DMS 273 (cell line): ENCODE measurements around the gene WDR88.
A peak's percentile ranks its signal among the peaks of the same experiment; 100 is the strongest.
"Not testable (repeated sequence)": the region's sequence is repeated elsewhere in the genome, so short reads cannot be mapped to it uniquely, and the experiment has no call there.

Experiments used
- DNase-seq: peaks from one replicate; lab custom pipeline; 2025; ENCODE audit not compliant: unreplicated experiment; lab: John Stamatoyannopoulos, UW

WDR88 gene

DNA sequence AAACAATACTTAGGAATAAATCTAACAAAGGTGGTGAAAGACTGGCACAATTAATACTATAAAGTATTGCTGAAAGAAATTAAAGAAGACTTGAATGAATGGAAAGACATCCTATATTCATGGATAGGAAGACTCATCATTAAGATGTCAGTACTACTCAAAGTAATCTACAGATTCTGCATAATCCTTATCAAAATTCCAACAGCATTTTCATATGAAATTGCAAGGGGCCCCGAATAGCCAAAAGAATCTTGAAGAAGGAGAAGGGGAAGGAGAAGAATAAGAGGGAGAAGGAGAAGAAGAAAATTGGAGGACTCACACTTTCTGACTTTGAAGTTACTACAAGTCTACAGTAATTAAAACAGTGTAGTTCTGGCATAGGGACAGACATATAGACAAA is 36.6 kb downstream of the WDR88 start:
- no peak for DNase-seq

DNA sequence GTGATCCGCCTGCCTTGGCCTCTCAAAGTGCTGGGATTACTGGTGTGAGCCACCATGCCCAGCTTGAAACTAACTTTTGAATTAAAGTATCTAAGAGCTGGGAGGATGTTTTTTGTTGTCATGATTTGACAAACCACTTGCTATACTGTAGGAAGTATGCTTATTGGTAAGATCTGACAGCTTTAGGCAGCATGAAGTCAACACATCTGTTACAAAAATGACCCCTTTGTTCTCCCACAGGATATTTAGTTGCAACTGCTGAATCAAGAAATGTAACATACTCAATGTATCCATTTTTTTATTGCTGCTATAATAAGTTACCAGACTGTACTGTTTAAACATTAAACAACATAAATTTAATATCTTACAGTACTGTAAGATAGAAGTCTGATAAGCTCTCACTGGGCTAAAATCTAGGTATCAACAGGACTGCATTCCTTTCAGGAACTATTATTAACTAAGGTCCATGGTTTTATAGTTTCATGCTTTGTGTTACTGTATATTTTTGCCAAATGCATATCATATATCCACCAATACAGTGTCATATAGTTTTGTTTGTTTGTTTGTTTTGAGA is 39.4 kb downstream of the WDR88 start:
- DNase-seq: no peak

DNA sequence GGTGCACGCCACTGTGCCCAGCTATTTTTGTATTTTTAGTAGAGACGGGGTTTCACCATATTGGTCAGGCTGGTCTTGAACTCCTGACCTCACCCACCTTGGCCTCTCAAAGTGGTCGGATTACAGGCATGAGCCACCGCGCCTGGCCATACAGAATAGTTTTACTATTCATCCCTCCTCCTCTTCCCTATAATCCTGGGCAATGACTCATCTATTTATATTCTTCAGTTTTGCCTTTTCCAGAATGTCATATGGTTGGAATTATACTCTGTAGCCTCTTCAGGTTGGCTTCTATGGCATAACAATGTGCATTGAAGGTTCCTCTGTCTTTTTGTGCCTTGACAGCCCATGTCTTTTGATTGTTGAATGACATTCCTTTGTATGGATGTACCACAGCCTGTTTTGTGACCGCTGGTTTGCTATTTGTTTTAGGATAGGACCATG is 40.0 kb downstream of the WDR88 start:
- DNase-seq: no peak

DNA sequence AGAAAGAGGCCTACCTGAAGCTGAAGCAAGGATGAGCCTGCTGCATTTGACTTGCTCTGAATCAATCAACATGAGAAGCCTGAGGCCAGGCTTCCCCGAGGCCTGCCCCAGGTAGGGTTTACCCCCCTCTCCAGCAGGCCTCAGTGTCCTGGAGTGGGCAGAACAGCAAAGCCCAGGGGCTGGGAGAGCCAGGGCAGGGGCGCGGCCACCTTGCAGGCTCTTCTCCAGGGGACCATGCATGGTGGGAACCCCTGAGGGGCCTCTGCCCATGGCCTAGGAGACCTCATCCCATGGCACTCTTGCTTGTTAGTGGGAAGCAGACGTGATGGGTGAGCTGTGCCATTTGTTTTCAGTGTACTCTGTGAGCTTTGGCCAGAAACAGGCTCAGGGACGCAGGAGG is 42.3 kb downstream of the WDR88 start:
- DNase-seq: no peak

DNA sequence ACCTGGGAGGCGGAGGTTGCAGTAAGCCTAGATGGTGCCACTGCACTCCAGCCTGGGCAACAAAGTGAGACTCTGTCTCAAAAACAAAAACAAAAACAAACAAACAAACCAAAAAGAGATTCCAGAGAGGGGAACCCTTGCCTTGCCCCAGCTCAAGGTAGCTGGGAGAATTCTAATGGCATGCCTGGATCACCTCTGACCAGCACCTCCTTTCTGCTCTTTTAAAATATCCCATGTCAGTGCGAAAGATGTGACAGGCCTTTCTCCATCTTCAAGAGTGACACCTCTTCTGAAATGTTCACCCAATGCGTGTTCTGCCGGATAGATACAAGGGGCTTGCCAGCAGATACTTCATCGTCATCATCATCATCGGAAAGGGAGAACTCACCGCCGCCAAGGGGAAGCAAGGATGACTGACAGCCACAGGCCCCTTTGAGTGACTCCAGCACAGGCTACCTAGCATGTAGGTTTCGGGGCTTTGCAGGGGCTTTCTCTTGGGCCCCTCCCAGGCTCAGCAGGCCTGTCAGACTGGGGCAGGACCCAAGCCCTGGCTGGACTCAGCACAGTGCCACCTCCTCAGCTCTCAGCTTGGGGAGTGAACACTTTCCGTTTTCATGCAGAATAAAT is 43.4 kb downstream of the WDR88 start:
- no peak for DNase-seq

DNA sequence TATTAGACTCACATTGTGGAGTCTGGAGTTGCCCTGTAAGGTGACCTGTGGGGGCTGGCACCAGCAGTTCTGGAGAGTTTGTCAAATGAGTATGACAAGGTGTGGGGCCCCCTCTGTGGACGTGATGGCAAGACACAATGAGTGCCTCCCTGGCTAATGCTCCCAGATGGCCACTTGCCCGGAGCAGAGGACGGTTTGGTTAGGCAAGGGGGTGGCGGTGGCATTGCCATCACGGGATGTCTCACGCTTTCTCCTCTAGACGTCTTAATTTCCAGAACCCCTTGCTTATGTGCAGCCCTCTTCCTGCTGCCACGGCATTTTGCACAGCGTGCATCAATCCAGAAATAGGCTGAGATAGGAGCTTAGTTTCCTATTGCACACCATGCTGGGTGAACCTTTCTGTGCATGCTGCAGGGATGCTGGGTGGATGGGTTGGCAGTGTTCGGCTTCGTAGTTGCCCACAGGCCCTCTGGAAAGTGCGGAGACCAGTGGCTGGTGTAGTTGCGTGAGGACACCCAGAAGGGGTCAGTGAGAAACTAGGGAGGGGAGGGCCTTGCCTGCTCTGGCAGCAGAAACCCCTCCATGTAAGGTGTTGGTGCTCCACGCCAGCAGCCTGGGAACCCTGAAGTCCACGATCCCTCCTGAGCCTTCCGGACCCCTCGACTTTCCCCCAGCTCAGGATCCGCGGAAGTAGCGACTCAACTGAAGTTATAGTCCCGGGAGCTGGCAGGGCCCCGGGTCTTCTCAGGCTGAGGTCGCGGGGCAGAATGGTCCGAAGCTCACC is 44.2 kb downstream of the WDR88 start:
- peak; percentile 64 for DNase-seq

DNA sequence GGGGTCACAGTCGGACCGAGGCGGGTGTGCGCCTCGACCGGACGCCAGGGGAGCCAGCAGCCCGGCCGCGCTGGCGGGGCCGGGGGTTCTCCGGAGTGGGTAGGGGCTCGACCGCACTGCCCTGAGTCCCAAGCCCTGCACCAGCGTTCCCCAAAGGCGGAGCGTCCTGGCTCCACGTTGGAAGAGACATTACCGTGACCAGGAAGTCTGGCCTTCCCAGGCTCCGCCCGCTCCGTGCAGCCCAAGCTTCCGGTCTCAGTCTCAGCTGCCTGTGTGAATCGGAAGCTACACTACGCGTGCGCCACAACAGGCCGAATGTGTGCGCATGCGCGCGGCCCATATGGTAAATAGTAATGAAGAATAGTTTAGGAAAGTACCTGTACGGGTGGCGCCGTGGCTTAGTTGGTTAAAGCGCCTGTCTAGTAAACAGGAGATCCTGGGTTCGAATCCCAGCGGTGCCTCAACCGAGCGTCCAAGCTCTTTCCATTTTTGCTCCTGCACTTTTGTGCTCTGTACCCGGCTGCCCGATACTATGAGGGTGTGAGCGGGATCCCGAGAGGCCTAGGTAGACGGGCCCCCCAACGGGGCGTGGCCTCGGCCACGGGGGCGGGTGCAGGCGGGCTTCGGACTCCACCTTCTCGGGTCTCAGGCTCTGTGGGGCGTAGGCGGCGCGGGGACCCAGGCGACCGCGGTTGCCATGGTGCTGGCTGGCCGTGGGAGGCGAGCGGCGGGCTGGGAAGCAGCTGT is 44.9 kb downstream of the WDR88 start:
- peak; percentile 99 for DNase-seq

DNA sequence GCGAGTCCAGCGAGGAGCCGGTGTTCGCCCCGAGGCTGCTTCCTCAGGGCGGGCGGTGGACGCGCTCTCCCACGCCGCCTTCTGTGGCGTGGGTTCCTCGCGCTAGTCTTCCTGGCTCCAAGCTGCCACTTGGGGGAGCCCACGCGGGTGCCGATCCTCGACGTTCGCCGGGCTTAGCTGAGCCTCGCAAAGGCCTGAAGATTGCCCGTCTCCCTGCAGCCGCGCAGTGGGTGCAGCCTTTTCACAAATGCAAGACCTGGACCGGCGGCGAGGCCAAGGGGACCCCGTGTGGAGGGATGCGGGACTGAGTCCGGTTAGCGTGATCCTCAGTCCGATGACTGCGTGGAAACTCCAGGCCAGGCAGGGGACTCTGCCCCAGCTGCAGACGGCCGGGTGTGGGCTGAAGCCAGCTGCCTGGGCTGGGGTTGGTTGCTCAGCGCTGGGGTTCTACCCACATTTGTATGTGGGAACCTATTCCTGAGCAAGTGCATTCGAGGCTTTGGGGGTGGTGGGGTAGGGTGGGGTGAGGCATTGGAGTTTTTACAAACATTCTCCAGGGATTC is 45.6 kb downstream of the WDR88 start:
- DNase-seq: peak; percentile 85

DNA sequence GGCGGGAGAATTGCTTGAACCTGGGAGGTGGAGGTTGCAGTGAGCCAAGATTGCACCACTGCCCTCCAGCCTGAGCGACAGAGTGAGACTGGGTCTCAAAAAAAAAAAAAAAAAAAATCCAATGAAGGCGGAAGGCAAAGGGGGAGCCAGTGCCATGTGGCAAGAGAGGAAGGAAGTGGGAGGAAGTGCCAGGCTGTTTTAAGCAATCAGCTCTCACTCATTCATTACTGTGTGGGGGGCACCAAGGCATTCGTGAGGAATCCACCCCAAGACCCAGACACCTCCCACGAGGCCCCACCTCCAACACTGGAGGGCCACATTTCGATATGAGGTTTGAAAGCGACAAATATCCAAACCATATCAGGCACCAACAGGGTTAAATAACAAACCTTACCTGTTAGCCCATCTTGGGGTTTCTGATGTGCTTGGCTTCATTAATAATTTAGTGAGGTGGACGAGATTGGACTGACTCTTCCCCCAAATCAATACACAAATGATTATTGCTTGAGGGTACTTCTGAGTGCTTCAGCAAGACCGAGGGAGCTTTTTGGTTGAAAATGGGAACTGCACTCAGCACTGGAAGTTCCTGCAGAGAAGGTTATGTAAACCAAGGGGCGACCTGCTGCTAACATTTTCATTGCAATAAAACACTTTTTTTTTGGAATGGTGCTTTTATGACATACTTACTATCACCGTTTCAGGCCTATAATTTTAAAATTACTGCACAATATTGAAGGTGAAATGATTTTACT is 54.7 kb downstream of the WDR88 start:
- DNase-seq: no peak

DNA sequence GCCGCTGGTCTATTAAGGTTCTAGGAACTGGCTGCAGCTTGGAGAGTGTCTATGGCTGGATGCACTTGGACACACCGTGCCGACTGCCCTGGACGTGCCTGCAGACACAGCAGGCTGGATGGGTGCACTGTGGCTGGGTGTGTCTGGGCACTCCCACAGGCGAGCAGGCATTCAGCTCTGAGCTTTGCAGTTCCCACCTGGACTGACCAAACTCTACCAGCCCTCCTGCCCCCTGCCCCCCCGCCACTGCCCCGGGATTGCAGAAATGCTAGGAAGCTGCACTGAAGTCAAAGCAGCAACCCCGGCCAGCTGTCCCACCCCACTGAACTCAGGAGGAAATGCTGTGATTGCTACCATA is 55.2 kb downstream of the WDR88 start:
- no peak for DNase-seq

DNA sequence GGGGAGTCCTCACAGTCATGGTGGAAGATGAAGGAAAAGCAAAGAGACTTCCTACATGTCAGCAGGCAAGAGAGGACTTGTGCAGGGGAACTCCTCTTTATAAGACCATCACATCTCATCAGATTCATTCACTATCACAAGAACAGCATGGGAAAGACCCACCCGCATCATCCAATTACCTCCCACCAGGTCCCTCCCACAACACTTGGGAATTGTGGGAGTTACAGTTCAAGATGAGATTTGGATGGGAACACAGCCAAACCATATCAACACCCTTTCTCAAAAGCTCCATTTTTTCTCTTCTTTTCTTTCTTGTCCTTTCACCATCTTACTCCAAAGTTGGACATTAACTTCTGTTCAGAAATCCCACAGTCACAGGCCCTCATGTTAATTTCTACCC is 57.5 kb downstream of the WDR88 start:
- DNase-seq: no peak

DNA sequence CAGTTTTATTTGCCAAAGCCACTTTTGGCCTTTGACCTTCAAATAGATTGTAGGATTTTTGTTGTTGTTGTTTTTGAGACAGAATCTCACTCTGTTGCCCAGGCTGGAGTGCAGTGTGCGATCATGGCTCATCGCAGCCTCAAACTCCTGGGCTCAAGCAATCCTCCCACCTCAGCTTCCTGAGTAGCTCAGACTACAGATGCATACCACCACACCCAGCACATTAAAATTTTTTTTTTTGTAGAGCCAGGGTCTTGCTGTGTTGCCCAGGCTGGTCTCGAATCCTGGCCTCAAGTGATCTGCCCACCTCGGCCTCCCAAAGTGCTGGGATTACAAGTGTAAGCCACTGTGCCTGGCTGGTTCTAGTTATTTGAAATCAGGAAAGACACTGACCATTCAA is 59.2 kb downstream of the WDR88 start:
- DNase-seq: not testable (repeated sequence)

DNA sequence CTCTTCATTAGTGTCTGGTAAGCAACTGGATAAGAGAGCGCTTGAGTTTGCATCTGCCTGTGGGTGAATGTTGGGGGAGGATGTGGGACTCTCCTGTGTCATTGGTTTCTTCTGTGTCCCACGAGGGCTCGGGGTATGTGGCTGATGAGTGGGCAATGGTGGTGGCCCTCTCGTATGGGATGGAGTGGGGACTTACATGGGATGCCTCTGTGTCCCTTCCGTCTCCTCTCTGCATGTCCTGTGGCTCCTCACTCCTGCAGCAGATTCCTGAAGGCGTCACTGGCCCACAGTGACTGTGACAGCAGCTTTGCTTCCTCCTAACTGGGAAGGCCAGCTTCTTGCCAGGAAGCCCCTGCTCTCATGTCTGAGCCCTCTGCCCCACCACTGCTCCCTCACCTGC is 59.6 kb downstream of the WDR88 start:
- DNase-seq: no peak

DNA sequence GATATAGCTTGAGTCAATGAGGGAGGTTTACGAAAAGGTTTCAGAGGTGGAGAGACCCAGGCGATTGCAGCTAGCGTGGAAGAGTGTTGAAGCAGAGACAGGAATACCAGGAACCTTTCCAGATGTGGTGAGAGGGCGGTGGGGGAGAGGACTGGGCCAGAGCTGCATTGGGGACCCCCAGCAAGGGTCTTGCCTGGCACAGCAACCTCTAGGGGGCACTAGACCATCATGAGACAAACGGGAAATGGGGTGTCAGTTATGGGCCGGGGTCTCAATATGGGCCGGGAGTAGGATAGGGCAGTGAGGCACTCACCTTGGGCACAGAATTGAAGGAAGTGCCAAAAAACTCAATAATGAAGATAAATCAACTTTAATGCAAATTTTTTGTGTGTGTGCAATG is 60.1 kb downstream of the WDR88 start:
- DNase-seq: peak; percentile 37

DNA sequence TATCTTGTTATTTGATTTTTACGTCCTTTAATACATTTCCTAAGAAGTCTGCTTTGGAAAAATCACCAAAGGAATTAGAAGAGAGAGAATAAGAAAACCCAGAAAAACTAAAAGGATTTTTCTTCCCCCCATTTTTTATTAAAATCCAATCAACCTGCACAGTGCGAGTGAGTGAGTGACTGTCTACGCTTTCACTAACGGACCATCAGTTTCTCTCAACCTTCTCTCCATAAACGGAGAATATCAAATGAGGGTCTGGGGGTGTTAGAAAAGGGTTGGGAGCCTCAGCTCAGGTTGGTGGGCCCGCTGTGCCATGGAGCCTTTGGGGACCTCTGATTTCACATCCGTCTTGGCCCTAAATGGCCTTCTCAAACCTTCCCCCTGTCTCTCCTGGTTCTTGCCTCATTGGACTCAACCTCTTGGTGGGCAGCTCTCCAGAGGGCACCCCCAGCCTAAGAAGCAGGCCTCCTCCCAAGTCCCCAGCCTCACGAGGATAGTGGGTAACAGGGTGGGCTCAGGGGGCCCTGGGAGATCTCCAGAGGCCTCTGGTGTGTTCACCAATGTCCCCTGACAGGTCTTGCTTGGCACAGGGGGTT is 61.5 kb downstream of the WDR88 start:
- DNase-seq: no peak

DNA sequence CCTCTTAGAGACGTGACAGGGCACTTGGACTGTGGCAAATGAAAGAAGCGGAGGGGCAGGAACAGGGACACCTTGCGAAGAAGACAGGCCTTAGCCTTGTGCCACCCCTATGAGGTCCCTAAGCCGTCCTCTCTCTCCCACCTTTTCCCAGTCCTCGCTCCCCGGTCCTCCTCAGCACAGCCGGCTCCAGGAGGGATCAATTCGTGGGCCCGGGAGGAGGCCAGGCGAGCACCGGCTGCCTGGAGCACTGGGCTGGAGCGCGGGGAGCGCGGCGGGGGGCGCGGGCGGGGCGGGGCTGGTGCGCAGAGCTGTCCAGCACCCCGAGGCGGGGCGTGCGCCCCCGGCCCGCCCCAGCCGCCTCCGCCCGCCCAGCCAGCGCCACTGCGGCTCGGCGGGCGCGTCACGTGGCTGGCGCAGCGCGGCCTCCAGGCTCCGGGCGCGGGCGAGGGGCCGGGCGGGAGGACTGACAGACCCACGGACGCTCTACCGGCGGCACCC is 62.0 kb downstream of the WDR88 start, which contains the start of gene LRP3:
Gene LRP3, plus strand, starts transcription at position 466 of the 498 bp plus-strand sequence. CDS start 456 bp downstream, outside the sequence.
- DNase-seq: peak; percentile 77

DNA sequence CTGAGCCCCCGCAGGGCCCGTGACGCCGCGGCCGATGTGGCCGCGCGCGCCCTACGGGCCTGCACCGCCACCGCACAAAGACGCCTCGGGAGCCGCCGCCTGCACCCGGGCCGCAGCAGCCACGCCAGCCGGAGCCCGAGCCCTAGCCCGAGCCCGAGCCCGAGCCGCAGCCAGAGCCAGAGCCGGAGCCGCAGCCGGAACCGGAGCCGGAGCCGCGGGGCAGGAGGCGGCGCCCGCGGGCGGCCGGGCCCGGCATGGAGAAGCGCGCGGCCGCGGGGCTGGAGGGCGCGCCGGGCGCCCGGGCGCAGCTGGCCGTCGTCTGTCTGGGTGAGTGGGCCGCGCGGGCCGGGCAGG is 62.6 kb downstream of the WDR88 start:
- peak; percentile 62 for DNase-seq

DNA sequence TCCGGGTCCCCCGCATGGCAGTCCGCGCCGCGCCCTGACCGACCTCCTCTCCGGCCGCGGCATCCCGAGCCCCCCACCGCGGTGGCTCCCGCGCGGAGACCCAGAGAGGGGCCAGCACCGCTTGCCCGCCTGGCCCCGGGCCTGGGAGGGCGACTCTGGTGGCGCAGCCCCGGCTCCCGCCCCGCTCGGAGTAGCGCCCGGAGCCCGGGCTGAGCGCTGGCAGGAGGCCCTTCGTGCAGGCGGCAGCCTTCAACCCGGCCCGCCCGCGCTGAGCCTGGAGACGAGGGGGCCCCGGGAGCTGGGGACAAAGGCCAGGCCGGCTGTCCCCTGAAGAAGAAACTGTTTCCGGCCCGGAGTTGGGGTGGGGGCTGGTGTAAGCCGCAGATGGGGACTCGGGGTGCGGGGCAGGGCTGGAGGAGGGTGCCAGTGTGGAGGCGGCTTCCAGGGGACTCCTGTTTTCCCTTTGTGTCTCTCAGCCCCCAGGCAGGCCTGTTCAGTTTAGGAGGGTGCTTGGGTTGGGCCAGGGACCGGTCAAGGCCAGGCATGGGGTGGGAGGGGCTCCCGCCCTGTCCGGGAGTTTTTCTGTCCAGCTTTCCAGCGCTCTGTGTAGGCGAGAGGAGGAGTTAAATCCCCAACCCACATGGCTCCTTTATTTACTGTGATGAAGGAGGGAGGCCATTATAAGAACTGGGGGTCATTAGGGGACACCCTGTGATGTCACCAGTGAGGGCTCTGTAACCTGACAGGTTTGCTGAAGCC is 63.2 kb downstream of the WDR88 start:
- peak; percentile 62 for DNase-seq

DNA sequence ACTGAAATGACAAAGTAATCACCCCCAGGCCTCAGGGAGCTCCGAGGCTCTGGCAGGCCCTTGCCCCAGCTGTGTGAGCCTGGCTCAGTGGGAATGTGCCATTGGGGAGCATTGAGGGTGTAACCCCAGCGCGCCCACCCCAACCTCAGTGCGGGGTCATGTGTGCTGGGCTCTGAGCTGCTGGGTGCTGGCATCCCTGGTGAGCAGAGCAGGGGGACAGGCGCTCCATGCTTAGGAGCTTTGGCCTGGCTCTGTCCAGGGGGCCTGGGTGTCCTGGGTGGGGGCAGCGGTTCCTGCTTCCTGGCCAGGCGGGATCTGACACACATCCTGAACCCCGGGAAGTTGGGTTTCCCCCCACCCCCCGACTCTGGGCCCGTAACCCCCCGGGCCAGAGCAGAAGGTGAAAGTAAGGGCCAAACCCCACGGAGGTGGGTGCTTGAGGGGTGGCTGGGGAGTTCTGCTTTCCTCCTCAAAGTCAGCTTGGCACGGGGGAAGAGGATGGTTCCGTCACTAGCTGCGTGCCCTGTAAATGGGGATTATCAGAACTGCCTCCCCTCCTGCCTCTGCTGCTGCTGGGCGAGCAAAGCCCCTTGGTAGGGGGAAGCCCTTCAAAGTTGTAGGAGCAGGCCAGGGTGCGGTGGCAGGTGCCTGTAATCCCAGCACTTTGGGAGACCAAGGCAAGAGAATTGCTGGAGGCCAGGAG is 63.9 kb downstream of the WDR88 start:
- no peak for DNase-seq
